Thoracic aorta (tissue), 2 donors: ENCODE data around the gene NBPF3. TPM values are rescaled to one million over a fixed set of nuclear protein-coding genes. Genes with fewer than 3 reads are reported as not detected.

ENCODE experiments used
- ATAC-seq: fragments of 150-250 bp; one replicate; pipeline ENCODE4 v1.8.0; 2017; ENCODE audit warnings: low read depth; ENCODE audit not compliant: insufficient number of reproducible peaks, low FRiP score
- DNase-seq: peaks from one replicate; pipeline ENCODE4 v3.0.0-alpha.2; 2020; ENCODE audit warnings: low spot score
- H3K27ac ChIP-seq, 2 donors: fragments of 200-600 bp; sonication (generic); 1 replicate in 1 of 2; 2 replicates in 1 of 2; pipeline ENCODE4 v1.5.1; 2016; ENCODE audit warnings: mild to moderate bottlenecking in 2 of 2, moderate library complexity in 2 of 2
- H3K27me3 ChIP-seq: fragments of 200-600 bp; sonication (generic); replicated peaks from 2 replicates; pipeline ENCODE4 v1.6.0; 2016; ENCODE audit warnings: mild to moderate bottlenecking; ENCODE audit not compliant: insufficient read depth
- H3K36me3 ChIP-seq: fragments of 200-600 bp; sonication (generic); one replicate; pipeline ENCODE4 v1.5.1; 2016
- H3K4me1 ChIP-seq, 2 donors: fragments of 200-600 bp; sonication (generic); 1 replicate in 1 of 2; 2 replicates in 1 of 2; pipeline versions ENCODE4 v1.5.1 to v1.6.0; 2016; ENCODE audit warnings: low read depth in 2 of 2, mild to moderate bottlenecking in 1 of 2; ENCODE audit not compliant: control insufficient read depth in 1 of 2
- H3K4me3 ChIP-seq: fragments of 200-600 bp; sonication (generic); 2 replicates; pipeline ENCODE4 v1.5.1; 2016; ENCODE audit warnings: mild to moderate bottlenecking
- H3K9me3 ChIP-seq: fragments of 200-600 bp; sonication (generic); 2 replicates; pipeline ENCODE4 v1.5.1; 2016
- CTCF ChIP-seq: fragments of 200-600 bp; sonication (generic); IDR thresholded peaks from one replicate; pipeline ENCODE4 v1.5.1; 2019; ENCODE audit warnings: antibody characterized with exemption
- total RNA-seq, 2 donors: library from RNA; depleted of rRNA; stranded (reverse); fragments of >200 nt; gene quantifications; one replicate each; pipeline versions ENCODE4 v1.1.0 to v1.2.3, GENCODE V29; 2016

NBPF3 gene
- total RNA-seq, 2 donors from 2014 or later = 4.2 to 9.5 TPM

GRCh38 chr1:21534146-21534545 is 94.2 kb downstream of the NBPF3 start:
- ATAC-seq (no peak), DNase-seq (no peak)
- no peak overlapping the region for H3K4me3 ChIP-seq
- H3K9me3 ChIP-seq = no peaks in the 10 kb centered on the region
- no peak for TF ChIP-seq CTCF
- H3K4me1 ChIP-seq = no peaks in the 10 kb centered on the region
- no peaks in the 10 kb centered on the region for H3K36me3 ChIP-seq
- no peaks in the 10 kb centered on the region for H3K27me3 ChIP-seq
- no peak overlapping the region for H3K27ac ChIP-seq

Other genes with a start within 250 kb of the NBPF3 start
- gene ECE1, start 149.7 kb upstream of the NBPF3 start, total RNA-seq = 100 to 1,000 TPM; 103 to 124 TPM
- 1 to 10 TPM; 3.7 to 7.8 TPM for gene ALPL, start 69.3 kb downstream of the NBPF3 start, total RNA-seq
- gene RAP1GAP, start 229.2 kb downstream of the NBPF3 start, total RNA-seq = under 1 TPM; 0.27 to 0.92 TPM